ENCODE results near the gene ZNRF3. TPM values are rescaled to one million over a fixed set of nuclear protein-coding genes. Genes with fewer than 3 reads are reported as not detected.

Gene ZNRF3
- polyA plus RNA-seq, 1 experiment, result 1.4 TPM

GRCh38 chr22:28893810-28894209, 10.4 kb downstream of the ZNRF3 start:
- Histone ChIP-seq H3K27me3 (ENCODE audit: control insufficient read depth, insufficient read depth, low read length) (no peaks in the 10 kb centered on the region), H3K9me3 (ENCODE audit: control insufficient read depth, insufficient read depth, low read length) (no peaks in the 10 kb centered on the region), H3K4me3 (ENCODE audit: low read depth, low read length) (no peak overlapping the region), H3K27ac (ENCODE audit: low read depth, low read length) (no peak overlapping the region)
- CTCF ChIA-PET, result no interaction called here
- DNase-seq (ENCODE audit: low read depth, low spot score), result no peak
- POLR2A ChIA-PET, result interaction anchor here (0.7 kb wide), 1 partner anchor 106 kb away, joined by 4 read pairs; no protein-coding TSS in a partner anchor
- TF ChIP-seq, protein P1, sequence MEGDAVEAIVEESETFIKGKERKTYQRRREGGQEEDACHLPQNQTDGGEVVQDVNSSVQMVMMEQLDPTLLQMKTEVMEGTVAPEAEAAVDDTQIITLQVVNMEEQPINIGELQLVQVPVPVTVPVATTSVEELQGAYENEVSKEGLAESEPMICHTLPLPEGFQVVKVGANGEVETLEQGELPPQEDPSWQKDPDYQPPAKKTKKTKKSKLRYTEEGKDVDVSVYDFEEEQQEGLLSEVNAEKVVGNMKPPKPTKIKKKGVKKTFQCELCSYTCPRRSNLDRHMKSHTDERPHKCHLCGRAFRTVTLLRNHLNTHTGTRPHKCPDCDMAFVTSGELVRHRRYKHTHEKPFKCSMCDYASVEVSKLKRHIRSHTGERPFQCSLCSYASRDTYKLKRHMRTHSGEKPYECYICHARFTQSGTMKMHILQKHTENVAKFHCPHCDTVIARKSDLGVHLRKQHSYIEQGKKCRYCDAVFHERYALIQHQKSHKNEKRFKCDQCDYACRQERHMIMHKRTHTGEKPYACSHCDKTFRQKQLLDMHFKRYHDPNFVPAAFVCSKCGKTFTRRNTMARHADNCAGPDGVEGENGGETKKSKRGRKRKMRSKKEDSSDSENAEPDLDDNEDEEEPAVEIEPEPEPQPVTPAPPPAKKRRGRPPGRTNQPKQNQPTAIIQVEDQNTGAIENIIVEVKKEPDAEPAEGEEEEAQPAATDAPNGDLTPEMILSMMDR (IDR thresholded peaks at IDR 0.05; ENCODE audit: low read depth, low read length), result no peak

- CTCF ChIA-PET, result no interaction called here
- no peaks in the 10 kb centered on the region for H3K27me3 ChIP-seq (ENCODE audit: control insufficient read depth, insufficient read depth, low read length)
- no peak overlapping the region for H3K4me3 ChIP-seq (ENCODE audit: low read depth, low read length)
- TF ChIP-seq, protein P1 (IDR thresholded peaks at IDR 0.05; ENCODE audit: low read depth, low read length), result no peak
- POLR2A ChIA-PET, result no interaction called here
- no peak overlapping the region for H3K27ac ChIP-seq (ENCODE audit: low read depth, low read length)
- no peak for DNase-seq (ENCODE audit: low read depth, low spot score)
- H3K9me3 ChIP-seq (ENCODE audit: control insufficient read depth, insufficient read depth, low read length), result no peaks in the 10 kb centered on the region
Measured at GRCh38 chr22:28894334-28894733, 11.0 kb downstream of the ZNRF3 start.

DNA sequence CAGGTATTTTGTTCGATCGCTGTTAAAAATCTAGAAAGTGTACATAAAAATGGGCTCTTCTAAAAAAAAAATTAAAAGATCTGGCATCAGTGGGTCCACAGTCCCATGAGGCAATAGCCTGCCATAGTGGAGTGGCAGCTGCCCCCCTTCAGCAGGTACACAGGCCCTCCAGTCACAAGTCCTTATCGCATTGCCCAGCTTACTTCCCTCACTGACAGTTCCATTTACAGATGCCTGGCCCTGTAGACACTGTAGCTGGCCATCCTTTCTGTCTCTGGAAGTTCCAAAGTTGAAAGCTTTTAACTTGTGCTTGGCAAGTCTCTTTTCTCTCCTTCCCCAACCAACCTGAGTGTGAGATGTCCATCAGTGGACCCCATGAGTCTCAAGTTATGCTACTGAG, 11.4 kb downstream of the ZNRF3 start:
- ChIA-PET POLR2A (no interaction called here), CTCF (no interaction called here)
- Histone ChIP-seq H3K27me3 (ENCODE audit: control insufficient read depth, insufficient read depth, low read length) (no peaks in the 10 kb centered on the region), H3K4me3 (ENCODE audit: low read depth, low read length) (no peak overlapping the region), H3K9me3 (ENCODE audit: control insufficient read depth, insufficient read depth, low read length) (no peaks in the 10 kb centered on the region), H3K27ac (ENCODE audit: low read depth, low read length) (no peak overlapping the region)
- TF ChIP-seq, protein P1 (IDR thresholded peaks at IDR 0.05; ENCODE audit: low read depth, low read length), result no peak
- no peak for DNase-seq (ENCODE audit: low read depth, low spot score)

DNA sequence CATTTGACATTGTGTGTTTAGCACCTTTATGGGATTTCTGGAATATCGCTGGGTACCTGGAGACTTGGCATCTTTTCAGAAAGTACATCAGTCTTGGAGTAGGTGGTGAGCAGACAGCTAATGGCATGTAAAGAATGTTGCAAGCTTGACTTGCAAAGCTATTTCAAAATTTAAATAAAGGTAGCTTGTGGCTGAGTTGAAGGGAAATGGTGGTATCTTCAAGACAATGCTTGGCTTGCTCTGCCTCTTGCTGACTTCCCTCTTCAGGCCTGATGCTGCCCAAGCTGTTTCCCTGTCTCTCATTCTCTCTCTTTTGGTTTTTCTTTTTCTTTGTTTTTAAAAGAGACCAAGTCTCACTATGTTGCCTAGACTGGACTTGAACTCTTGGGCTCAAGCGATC, 13.2 kb downstream of the ZNRF3 start:
- Histone ChIP-seq H3K27me3 (ENCODE audit: control insufficient read depth, insufficient read depth, low read length) (no peaks in the 10 kb centered on the region), H3K9me3 (ENCODE audit: control insufficient read depth, insufficient read depth, low read length) (no peaks in the 10 kb centered on the region), H3K4me3 (ENCODE audit: low read depth, low read length) (no peak overlapping the region), H3K27ac (ENCODE audit: low read depth, low read length) (no peak overlapping the region)
- CTCF ChIA-PET, result no interaction called here
- TF ChIP-seq, protein P1 (IDR thresholded peaks at IDR 0.05; ENCODE audit: low read depth, low read length), result no peak
- POLR2A ChIA-PET, result no interaction called here
- DNase-seq (ENCODE audit: low read depth, low spot score), result no peak

GRCh38 chr22:28898233-28898629, 14.9 kb downstream of the ZNRF3 start:
- CTCF ChIA-PET, result interaction anchor here (0.6 kb wide), 1 partner anchor 43 kb away, joined by 4 read pairs; no protein-coding TSS in a partner anchor
- Histone ChIP-seq H3K4me3 (ENCODE audit: low read depth, low read length) (no peak overlapping the region), H3K27me3 (ENCODE audit: control insufficient read depth, insufficient read depth, low read length) (no peaks in the 10 kb centered on the region), H3K27ac (ENCODE audit: low read depth, low read length) (no peak overlapping the region), H3K9me3 (ENCODE audit: control insufficient read depth, insufficient read depth, low read length) (no peaks in the 10 kb centered on the region)
- POLR2A ChIA-PET, result no interaction called here
- TF ChIP-seq, protein P1 (IDR thresholded peaks at IDR 0.05; ENCODE audit: low read depth, low read length), result no peak
- DNase-seq (ENCODE audit: low read depth, low spot score), result no peak
